Stomach (tissue), 9 donors: ENCODE data around the gene GPX6. TPM values are rescaled to one million over a fixed set of nuclear protein-coding genes. Genes with fewer than 3 reads are reported as not detected.
A peak's percentile ranks its signal among the peaks of the same experiment; 100 is the strongest.
"Not testable (repeated sequence)": the region's sequence is repeated elsewhere in the genome, so short reads cannot be mapped to it uniquely, and the experiment has no call there.

Experiments
- DNase-seq, 2 donors: peaks; one replicate each; pipeline versions ENCODE4 v3.0.0 to v3.0.0-alpha.2; 2013 to 2019
- H3K27ac ChIP-seq, 5 donors: fragments of 200-600 bp in 4 of 5; sonication (generic) in 4 of 5; one replicate each; pipeline ENCODE4 v1.5.1; 2013 to 2019; ENCODE audit warnings: mild to moderate bottlenecking in 1 of 5, moderate library complexity in 1 of 5
- H3K27me3 ChIP-seq, 3 donors: fragments of 200-600 bp; sonication (generic); one replicate each; pipeline ENCODE4 v1.5.1; 2017 to 2019; ENCODE audit warnings: mixed run types in 1 of 3
- H3K36me3 ChIP-seq, 4 donors: fragments of 200-600 bp; sonication (generic); 1 replicate in 3 of 4; 2 replicates in 1 of 4; pipeline ENCODE4 v1.5.1; 2016 to 2019
- H3K4me1 ChIP-seq, 4 donors: fragments of 200-600 bp; sonication (generic); one replicate each; pipeline ENCODE4 v1.5.1; 2016 to 2019
- H3K4me3 ChIP-seq, 4 donors: fragments of 200-600 bp; sonication (generic) in 3 of 4; one replicate each; pipeline ENCODE4 v1.5.1; 2016 to 2019; ENCODE audit warnings: mild to moderate bottlenecking in 1 of 4
- H3K9me3 ChIP-seq, 4 donors: fragments of 200-600 bp; sonication (generic); one replicate each; pipeline ENCODE4 v1.5.1; 2016 to 2019
- EP300 ChIP-seq: sonication (generic); formaldehyde crosslinking; IDR thresholded peaks from one replicate; pipeline ENCODE4 v1.6.1; 2017; ENCODE audit warnings: antibody characterized with exemption
- POLR2A ChIP-seq, 4 donors: fragments of 450-650 bp; IDR thresholded peaks; one replicate each; pipeline ENCODE4 v1.6.1; 2016; ENCODE audit warnings: antibody characterized with exemption in 4 of 4, control low read depth in 2 of 4, mild to moderate bottlenecking in 1 of 4, moderate library complexity in 1 of 4
- POLR2AphosphoS5 ChIP-seq, 3 donors: sonication (generic); formaldehyde crosslinking; IDR thresholded peaks; one replicate each; pipeline ENCODE4 v1.6.1; 2016; ENCODE audit warnings: antibody characterized with exemption in 3 of 3
- WGBS, 5 donors: extraction: QIAGEN DNeasy Blood & Tissue Kit in 3 of 5; methylation state at CpG; one replicate each; pipeline versions ENCODE4 v1.1.5 to v1.1.7; 2013 to 2018; 5-methylcytosine and 5-hydroxymethylcytosine counted together
- intact Hi-C: fragments of 100-400 bp; cut with DNase I; formaldehyde crosslinking; loops from one replicate; pipeline ENCODE4 v1.15.1; 2023; ENCODE audit warnings: low total_unique reads
- polyA plus RNA-seq, 3 donors: library from polyadenylated mRNA; stranded (reverse); fragments of 200-250 nt; gene quantifications; one replicate each; pipeline ENCODE4 v1.2.3, GENCODE V29; 2013
- total RNA-seq, 5 donors: library from RNA; depleted of rRNA; stranded (reverse); fragments of >200 nt; gene quantifications; one replicate each; pipeline versions ENCODE4 v1.1.0 to v1.2.3, GENCODE V29; 2014 to 2016
- TF ChIP-seq, protein P1 (sequence below), 7 experiments: fragments of 450-650 bp in 4 of 7; fragments of 200-600 bp in 3 of 7; sonication (generic) in 3 of 7; IDR thresholded peaks; one replicate each; pipeline ENCODE4 v1.5.1; 2016 to 2019; ENCODE audit warnings: antibody characterized with exemption in 7 of 7, control low read depth in 2 of 7, mild to moderate bottlenecking in 1 of 7
- donor health status: healthy with polysubstance abuse.
- donor health status: Bipolar disorder and iron deficiency.
- donor health status: healthy.

Gene GPX6
- total and polyA plus RNA-seq, 8 donors, result not detected

DNA sequence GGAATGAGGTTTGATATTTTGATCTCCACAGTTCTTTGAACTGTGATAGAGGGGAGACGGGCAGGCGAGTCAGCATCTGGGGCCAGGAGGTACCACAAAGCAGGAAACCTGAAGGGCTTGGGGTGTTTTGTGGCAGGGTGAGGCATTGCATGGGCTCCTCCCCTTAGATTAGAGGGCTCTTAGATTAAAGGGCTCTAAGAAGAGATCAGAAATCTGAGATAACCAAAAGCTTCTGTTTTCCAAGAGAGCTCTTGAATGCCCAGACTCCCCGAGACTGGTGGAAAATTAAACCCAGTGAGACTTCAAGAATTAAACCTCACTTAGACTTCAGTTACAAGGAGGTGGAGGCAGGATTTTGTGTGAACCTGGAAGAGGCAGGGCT, 7.6 kb upstream of the GPX6 start:
- H3K4me1 ChIP-seq, result no peaks in the 10 kb centered on the region
- H3K4me3 ChIP-seq, result no peak overlapping the region
- 10 to 20% (median 18%) methylated on average over 3 of the region's 3 CpGs for WGBS, 5 donors
- H3K36me3 ChIP-seq, result no peaks in the 10 kb centered on the region
- DNase-seq, result peak in 1 of 2 donors; percentile 16
- peaks cover 0 to 29% (median 4%) of the 10 kb centered on the region in 3 donors for H3K27me3 ChIP-seq
- H3K27ac ChIP-seq, result no peak overlapping the region
- intact Hi-C loops, result no loop called here
- TF ChIP-seq, protein P1, sequence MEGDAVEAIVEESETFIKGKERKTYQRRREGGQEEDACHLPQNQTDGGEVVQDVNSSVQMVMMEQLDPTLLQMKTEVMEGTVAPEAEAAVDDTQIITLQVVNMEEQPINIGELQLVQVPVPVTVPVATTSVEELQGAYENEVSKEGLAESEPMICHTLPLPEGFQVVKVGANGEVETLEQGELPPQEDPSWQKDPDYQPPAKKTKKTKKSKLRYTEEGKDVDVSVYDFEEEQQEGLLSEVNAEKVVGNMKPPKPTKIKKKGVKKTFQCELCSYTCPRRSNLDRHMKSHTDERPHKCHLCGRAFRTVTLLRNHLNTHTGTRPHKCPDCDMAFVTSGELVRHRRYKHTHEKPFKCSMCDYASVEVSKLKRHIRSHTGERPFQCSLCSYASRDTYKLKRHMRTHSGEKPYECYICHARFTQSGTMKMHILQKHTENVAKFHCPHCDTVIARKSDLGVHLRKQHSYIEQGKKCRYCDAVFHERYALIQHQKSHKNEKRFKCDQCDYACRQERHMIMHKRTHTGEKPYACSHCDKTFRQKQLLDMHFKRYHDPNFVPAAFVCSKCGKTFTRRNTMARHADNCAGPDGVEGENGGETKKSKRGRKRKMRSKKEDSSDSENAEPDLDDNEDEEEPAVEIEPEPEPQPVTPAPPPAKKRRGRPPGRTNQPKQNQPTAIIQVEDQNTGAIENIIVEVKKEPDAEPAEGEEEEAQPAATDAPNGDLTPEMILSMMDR (IDR thresholded peaks at IDR 0.05), result no peak
- TF ChIP-seq POLR2AphosphoS5 (IDR thresholded peaks at IDR 0.05), result no peak
- no peak for TF ChIP-seq POLR2A (IDR thresholded peaks at IDR 0.05)
- TF ChIP-seq EP300, result no peak
- no peaks in the 10 kb centered on the region for H3K9me3 ChIP-seq

DNA sequence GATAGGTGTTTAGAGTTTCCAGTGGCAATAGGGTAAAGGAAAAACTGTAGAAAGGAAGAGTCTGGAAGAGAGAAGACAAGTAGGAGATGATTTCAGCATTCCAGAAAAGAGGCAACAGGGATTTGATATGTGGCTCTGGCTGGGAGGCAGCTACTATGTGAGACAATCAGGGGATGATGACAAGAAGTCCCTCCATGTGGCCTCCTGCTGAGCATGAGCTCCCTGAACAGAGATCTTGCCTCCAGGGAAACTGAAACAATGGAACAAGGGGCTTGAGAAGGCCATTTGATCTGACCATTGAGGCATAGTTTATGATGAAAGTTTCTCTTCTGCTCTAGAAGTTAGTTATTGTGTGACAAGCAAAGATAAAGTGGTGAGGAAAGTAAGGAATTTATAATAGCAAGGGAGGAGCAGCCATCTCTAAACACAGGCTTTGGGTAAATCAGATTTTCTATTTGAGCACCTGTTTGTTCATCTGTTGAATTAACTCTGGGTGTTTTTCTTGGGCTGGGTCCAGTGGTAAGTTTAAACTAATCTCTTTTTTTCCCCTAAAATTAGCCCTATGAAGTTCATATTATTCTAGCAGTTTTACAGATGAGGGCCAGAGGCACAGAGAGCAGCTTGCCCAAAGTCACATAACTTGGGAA, 7.1 kb upstream of the GPX6 start:
- TF ChIP-seq EP300 (no peak), POLR2A (IDR thresholded peaks at IDR 0.05) (no peak), POLR2AphosphoS5 (IDR thresholded peaks at IDR 0.05) (no peak)
- TF ChIP-seq, protein P1 (IDR thresholded peaks at IDR 0.05), result no peak
- no peak overlapping the region for H3K4me3 ChIP-seq
- no peak for DNase-seq
- no peak overlapping the region for H3K27ac ChIP-seq
- H3K27me3 ChIP-seq, result peaks cover 0 to 34% (median 4%) of the 10 kb centered on the region in 3 donors
- intact Hi-C loops, result no loop called here
- no peaks in the 10 kb centered on the region for H3K36me3 ChIP-seq
- H3K9me3 ChIP-seq, result no peaks in the 10 kb centered on the region
- H3K4me1 ChIP-seq, result no peaks in the 10 kb centered on the region

GRCh38 chr6:28517964-28518363, 2.4 kb upstream of the GPX6 start:
- H3K4me3 ChIP-seq, result no peak overlapping the region
- H3K4me1 ChIP-seq, result no peaks in the 10 kb centered on the region
- no peaks in the 10 kb centered on the region for H3K36me3 ChIP-seq
- no peaks in the 10 kb centered on the region for H3K9me3 ChIP-seq
- no peak for DNase-seq
- 67 to 88% (median 83%) methylated on average over 2 of the region's 2 CpGs for WGBS, 5 donors
- H3K27me3 ChIP-seq, result peaks cover 0 to 37% (median 12%) of the 10 kb centered on the region in 3 donors
- intact Hi-C loops, result no loop called here
- H3K27ac ChIP-seq, result no peak overlapping the region
- TF ChIP-seq POLR2A (IDR thresholded peaks at IDR 0.05), result no peak
- no peak for TF ChIP-seq EP300
- TF ChIP-seq, protein P1 (IDR thresholded peaks at IDR 0.05), result no peak
- TF ChIP-seq POLR2AphosphoS5 (IDR thresholded peaks at IDR 0.05), result no peak

- 78 to 93% (median 87%) methylated on average over 8 of the region's 8 CpGs for WGBS, 5 donors
These were observed 3.2 kb downstream of the GPX6 start for GRCh38 chr6:28512387-28512786.

DNA sequence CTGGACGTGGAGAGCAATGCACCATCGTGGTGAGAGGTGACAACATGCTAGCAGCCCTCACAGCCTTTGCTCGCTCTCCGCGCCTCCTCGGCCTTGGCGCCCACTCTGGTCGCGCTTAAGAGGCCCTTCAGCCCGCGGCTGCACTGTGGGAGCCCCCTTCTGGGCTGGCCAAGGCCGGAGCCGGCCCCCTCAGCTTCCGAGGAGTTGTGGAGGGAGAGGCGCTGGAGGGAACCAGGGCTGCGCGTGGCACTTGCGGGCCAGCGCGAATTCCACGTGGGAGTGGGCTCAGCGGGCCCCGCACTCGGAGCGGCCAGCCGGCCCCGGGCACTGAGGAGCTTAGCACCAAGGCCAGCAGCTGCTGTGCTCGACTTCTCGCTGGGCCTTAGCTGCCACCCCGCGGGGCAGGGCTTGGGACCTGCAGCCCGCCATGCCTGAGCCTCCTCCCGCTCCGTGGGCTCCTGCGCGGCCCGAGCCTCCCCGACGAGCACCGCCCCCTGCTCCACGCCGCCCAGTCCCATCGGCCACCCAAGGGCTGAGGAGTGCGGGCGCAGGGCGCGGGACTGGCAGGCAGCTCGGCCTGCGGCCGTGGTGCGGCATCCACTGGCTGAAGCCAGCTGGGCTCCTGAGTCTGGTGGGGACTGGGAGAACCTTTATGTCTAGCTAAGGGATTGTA, 3.8 kb downstream of the GPX6 start:
- H3K27me3 ChIP-seq, result peaks cover 0 to 21% (median 11%) of the 10 kb centered on the region in 3 donors
- intact Hi-C loops, result no loop called here
- TF ChIP-seq POLR2AphosphoS5 (IDR thresholded peaks at IDR 0.05) (no peak), POLR2A (IDR thresholded peaks at IDR 0.05) (no peak), EP300 (no peak)
- TF ChIP-seq, protein P1 (IDR thresholded peaks at IDR 0.05), result no peak
- no peaks in the 10 kb centered on the region for H3K36me3 ChIP-seq
- 93 to 97% (median 95%) methylated on average over 30 to 51 of the region's 51 CpGs for WGBS, 5 donors
- H3K27ac ChIP-seq, result no peak overlapping the region
- peaks cover 0 to 5% (median 0%) of the 10 kb centered on the region in 4 donors for H3K9me3 ChIP-seq
- H3K4me3 ChIP-seq, result no peak overlapping the region
- no peaks in the 10 kb centered on the region for H3K4me1 ChIP-seq
- DNase-seq, result no peak

More at GRCh38 chr6:28512387-28512786, 3.2 kb downstream of the GPX6 start:
- peaks cover 0 to 22% (median 12%) of the 10 kb centered on the region in 3 donors for H3K27me3 ChIP-seq
- H3K4me1 ChIP-seq, H3K27ac ChIP-seq, H3K9me3 ChIP-seq, H3K4me3 ChIP-seq, intact Hi-C loops, H3K36me3 ChIP-seq, DNase-seq: not testable (repeated sequence)
